Astrocyte (in vitro differentiated cells and primary cell): ENCODE measurements around the gene ROCK1. TPM values are rescaled to one million over a fixed set of nuclear protein-coding genes. Genes with fewer than 3 reads are reported as not detected.
A peak's percentile ranks its signal among the peaks of the same experiment; 100 is the strongest.

Experiments
- DNase-seq: peaks from one replicate; pipeline ENCODE4 v3.0.0-alpha.2; 2010; ENCODE audit warnings: low read depth
- FAIRE-seq: peaks from 2 replicates; lab custom pipeline; 2011; peaks lifted over from hg19 to GRCh38; lab: Jason Lieb, UNC
- H2AFZ ChIP-seq: 2 replicates; pipeline ENCODE4 v1.6.0; 2012; ENCODE audit warnings: low read depth, low read length, inconsistent platforms
- H3K27ac ChIP-seq: 2 replicates; pipeline ENCODE4 v1.5.1; 2011; ENCODE audit warnings: low read depth, low read length, inconsistent platforms
- H3K27me3 ChIP-seq: 2 replicates; pipeline ENCODE4 v1.6.0; 2011; ENCODE audit warnings: low read length, inconsistent platforms; ENCODE audit not compliant: insufficient read depth
- H3K36me3 ChIP-seq: 2 replicates; pipeline ENCODE4 v1.5.1; 2011; ENCODE audit warnings: low read length, inconsistent platforms; ENCODE audit not compliant: insufficient read depth
- H3K4me1 ChIP-seq: 2 replicates; pipeline ENCODE4 v1.5.1; 2011; ENCODE audit warnings: low read length, inconsistent platforms; ENCODE audit not compliant: insufficient read depth
- H3K4me2 ChIP-seq: 2 replicates; pipeline ENCODE4 v1.6.0; 2012; ENCODE audit warnings: low read length, inconsistent platforms
- H3K4me3 ChIP-seq: 2 replicates; pipeline ENCODE4 v1.5.1; 2011; ENCODE audit warnings: low read depth, mild to moderate bottlenecking, low read length, inconsistent platforms; ENCODE audit not compliant: insufficient read depth
- H3K79me2 ChIP-seq: 2 replicates; pipeline ENCODE4 v1.6.0; 2012; ENCODE audit warnings: mild to moderate bottlenecking, low read length, inconsistent platforms; ENCODE audit not compliant: insufficient read depth
- H3K9ac ChIP-seq: 2 replicates; pipeline ENCODE4 v1.6.0; 2012; ENCODE audit warnings: mild to moderate bottlenecking, low read length, inconsistent platforms
- H3K9me3 ChIP-seq: 2 replicates; pipeline ENCODE4 v1.5.1; 2012; ENCODE audit warnings: low read depth, mild to moderate bottlenecking, low read length, inconsistent platforms; ENCODE audit not compliant: insufficient read depth
- H4K20me1 ChIP-seq: 2 replicates; pipeline ENCODE4 v1.6.0; 2012; ENCODE audit warnings: low read length, inconsistent platforms; ENCODE audit not compliant: insufficient read depth
- H3K27ac Mint-ChIP-seq: one replicate; pipeline ENCODE4 v1.8.0; 2021; ENCODE audit warnings: mild to moderate bottlenecking, mixed read lengths; ENCODE audit not compliant: unreplicated experiment
- H3K27me3 Mint-ChIP-seq: one replicate; pipeline ENCODE4 v1.8.0; 2021; ENCODE audit warnings: low read depth, mixed read lengths; ENCODE audit not compliant: unreplicated experiment
- H3K36me3 Mint-ChIP-seq: one replicate; pipeline ENCODE4 v1.8.0; 2021; ENCODE audit warnings: low read depth, mixed read lengths; ENCODE audit not compliant: unreplicated experiment
- H3K4me1 Mint-ChIP-seq: one replicate; pipeline ENCODE4 v1.8.0; 2021; ENCODE audit warnings: low read depth, mixed read lengths; ENCODE audit not compliant: unreplicated experiment
- H3K4me3 Mint-ChIP-seq: one replicate; pipeline ENCODE4 v1.8.0; 2021; ENCODE audit warnings: mild to moderate bottlenecking, moderate library complexity, mixed read lengths; ENCODE audit not compliant: unreplicated experiment
- H3K9me3 Mint-ChIP-seq: one replicate; pipeline ENCODE4 v1.8.0; 2021; ENCODE audit warnings: mild to moderate bottlenecking, mixed read lengths; ENCODE audit not compliant: unreplicated experiment
- EZH2 ChIP-seq: IDR thresholded peaks from 2 replicates; pipeline ENCODE4 v1.6.1; 2012; ENCODE audit warnings: mild to moderate bottlenecking, low read length, inconsistent platforms; ENCODE audit not compliant: insufficient read depth
- total RNA-seq: library from RNA; stranded (reverse); gene quantifications from 2 replicates; pipeline ENCODE4 v1.2.1, GENCODE V29; 2021
- TF ChIP-seq, protein P1 (sequence below): IDR thresholded peaks from 2 replicates; pipeline ENCODE4 v1.5.1; 2011; ENCODE audit warnings: low read depth, mild to moderate bottlenecking, inconsistent platforms, low read length, moderate library complexity; ENCODE audit not compliant: insufficient read depth

ROCK1 gene
- total RNA-seq, 1 donor from 2014 or later = 57.8 TPM

DNA sequence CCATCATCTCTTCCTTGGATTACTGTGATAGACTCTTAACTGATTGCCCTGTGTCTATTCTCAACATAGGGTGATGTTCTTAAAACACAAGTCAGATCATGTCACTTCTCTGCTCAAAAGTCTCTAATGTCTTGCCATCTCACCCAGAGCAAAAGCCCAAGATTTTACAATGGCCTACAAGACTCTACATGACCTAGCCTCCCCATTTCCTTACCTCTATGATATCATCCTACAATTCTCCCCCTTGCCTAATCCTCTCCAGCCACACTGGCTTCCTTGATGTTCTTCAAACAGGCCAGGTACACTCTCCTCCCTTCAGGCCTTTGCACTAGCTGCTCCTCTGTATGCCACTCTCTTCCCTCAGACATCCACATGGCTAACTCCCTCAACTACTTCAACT lies 55.1 kb downstream of the ROCK1 start:
- TF ChIP-seq, protein P1, sequence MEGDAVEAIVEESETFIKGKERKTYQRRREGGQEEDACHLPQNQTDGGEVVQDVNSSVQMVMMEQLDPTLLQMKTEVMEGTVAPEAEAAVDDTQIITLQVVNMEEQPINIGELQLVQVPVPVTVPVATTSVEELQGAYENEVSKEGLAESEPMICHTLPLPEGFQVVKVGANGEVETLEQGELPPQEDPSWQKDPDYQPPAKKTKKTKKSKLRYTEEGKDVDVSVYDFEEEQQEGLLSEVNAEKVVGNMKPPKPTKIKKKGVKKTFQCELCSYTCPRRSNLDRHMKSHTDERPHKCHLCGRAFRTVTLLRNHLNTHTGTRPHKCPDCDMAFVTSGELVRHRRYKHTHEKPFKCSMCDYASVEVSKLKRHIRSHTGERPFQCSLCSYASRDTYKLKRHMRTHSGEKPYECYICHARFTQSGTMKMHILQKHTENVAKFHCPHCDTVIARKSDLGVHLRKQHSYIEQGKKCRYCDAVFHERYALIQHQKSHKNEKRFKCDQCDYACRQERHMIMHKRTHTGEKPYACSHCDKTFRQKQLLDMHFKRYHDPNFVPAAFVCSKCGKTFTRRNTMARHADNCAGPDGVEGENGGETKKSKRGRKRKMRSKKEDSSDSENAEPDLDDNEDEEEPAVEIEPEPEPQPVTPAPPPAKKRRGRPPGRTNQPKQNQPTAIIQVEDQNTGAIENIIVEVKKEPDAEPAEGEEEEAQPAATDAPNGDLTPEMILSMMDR = no peak
- TF ChIP-seq EZH2 = no peak
- H3K36me3 ChIP-seq = no peaks in the 10 kb centered on the region
- no peaks in the 10 kb centered on the region for H3K27me3 Mint-ChIP-seq
- H3K27ac ChIP-seq = no peak overlapping the region
- no peaks in the 10 kb centered on the region for H3K9me3 ChIP-seq
- peaks cover 13% of the 10 kb centered on the region for H3K4me1 Mint-ChIP-seq
- H3K4me3 Mint-ChIP-seq = no peak overlapping the region
- no peak for FAIRE-seq
- no peak overlapping the region for H3K4me2 ChIP-seq
- peaks cover 47% of the 10 kb centered on the region for H4K20me1 ChIP-seq
- H3K79me2 ChIP-seq = peaks cover 81% of the 10 kb centered on the region
- H3K4me1 ChIP-seq = peaks cover 11% of the 10 kb centered on the region
- H3K27ac Mint-ChIP-seq = no peak overlapping the region
- H2AFZ ChIP-seq = no peak overlapping the region
- no peaks in the 10 kb centered on the region for H3K9me3 Mint-ChIP-seq
- H3K27me3 ChIP-seq = no peaks in the 10 kb centered on the region
- no peak for DNase-seq
- H3K4me3 ChIP-seq = no peak overlapping the region
- no peaks in the 10 kb centered on the region for H3K36me3 Mint-ChIP-seq
- no peak overlapping the region for H3K9ac ChIP-seq

DNA sequence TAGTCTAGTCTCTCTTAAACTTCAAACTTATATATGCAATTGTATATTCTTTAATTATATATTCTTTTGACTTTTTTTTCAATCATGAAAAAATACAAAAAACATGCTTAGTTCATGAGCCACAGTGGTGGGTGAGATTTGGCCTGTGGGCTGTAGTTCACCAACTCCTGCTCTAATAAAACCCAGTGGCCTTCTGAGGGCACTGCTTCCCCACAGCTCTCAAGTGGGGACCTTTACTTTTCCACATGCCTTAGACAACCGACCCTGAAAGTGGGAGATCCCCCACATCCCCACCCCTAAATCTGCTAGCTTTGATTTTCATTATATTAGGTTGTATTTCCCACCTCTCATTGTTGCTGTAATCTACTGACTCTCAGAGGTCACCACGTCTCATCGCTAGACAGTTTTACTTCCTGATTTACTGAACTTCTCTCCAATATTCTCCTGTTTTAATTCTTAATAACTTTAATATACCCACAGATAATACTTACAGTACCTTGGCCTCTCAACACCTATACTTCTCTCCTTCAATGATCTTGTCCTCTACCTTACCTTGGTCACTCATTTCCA lies 57.3 kb downstream of the ROCK1 start:
- DNase-seq (no peak), FAIRE-seq (no peak)
- Histone ChIP-seq H3K4me1 (peaks cover 11% of the 10 kb centered on the region), H3K27ac (peak overlapping the region; percentile 14), H3K79me2 (peaks cover 81% of the 10 kb centered on the region), H3K9me3 (no peaks in the 10 kb centered on the region), H3K4me2 (no peak overlapping the region), H3K27me3 (no peaks in the 10 kb centered on the region), H3K4me3 (no peak overlapping the region), H4K20me1 (peaks cover 49% of the 10 kb centered on the region), H3K9ac (no peak overlapping the region), H3K36me3 (no peaks in the 10 kb centered on the region), H2AFZ (no peak overlapping the region)
- Mint-ChIP-seq H3K4me3 (no peak overlapping the region), H3K9me3 (no peaks in the 10 kb centered on the region), H3K4me1 (peaks cover 17% of the 10 kb centered on the region), H3K27me3 (no peaks in the 10 kb centered on the region), H3K36me3 (no peaks in the 10 kb centered on the region), H3K27ac (no peak overlapping the region)
- TF ChIP-seq EZH2 = no peak
- TF ChIP-seq, protein P1 = no peak

DNA sequence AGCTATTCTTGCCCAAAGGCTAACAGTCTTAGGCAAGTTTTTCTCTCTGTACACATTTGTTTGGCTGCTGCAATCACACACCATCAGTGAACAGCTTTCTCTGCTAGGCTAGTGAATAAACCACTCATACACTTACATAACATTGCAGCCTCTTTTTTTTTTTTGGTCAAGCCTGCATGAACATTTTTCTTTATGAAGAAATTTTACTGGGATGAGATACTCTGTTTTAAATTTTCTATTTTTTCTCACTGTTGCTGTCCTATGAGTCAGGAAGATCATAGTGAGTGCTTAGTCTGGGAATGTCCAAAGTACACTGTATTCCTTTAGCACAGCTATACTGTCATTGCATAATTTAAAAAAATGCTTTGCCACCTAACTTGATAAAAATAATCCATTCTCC lies 58.5 kb downstream of the ROCK1 start:
- TF ChIP-seq EZH2 = no peak
- TF ChIP-seq, protein P1 = no peak
- FAIRE-seq (peak; percentile 65), DNase-seq (peak; percentile 90)
- Histone ChIP-seq H4K20me1 (peaks cover 49% of the 10 kb centered on the region), H2AFZ (no peak overlapping the region), H3K9ac (no peak overlapping the region), H3K27ac (peak overlapping the region; percentile 62), H3K9me3 (no peaks in the 10 kb centered on the region), H3K36me3 (no peaks in the 10 kb centered on the region), H3K4me3 (no peak overlapping the region), H3K4me2 (peak overlapping the region; percentile 35), H3K4me1 (peaks cover 11% of the 10 kb centered on the region), H3K27me3 (no peaks in the 10 kb centered on the region), H3K79me2 (peaks cover 75% of the 10 kb centered on the region)
- Mint-ChIP-seq H3K27me3 (no peaks in the 10 kb centered on the region), H3K36me3 (no peaks in the 10 kb centered on the region), H3K4me3 (no peak overlapping the region), H3K4me1 (peaks cover 17% of the 10 kb centered on the region), H3K27ac (peak overlapping the region; percentile 79), H3K9me3 (no peaks in the 10 kb centered on the region)
